HG03064 (cell line): ENCODE measurements around the gene BCAR1.
"Not testable (repeated sequence)": the region's sequence is repeated elsewhere in the genome, so short reads cannot be mapped to it uniquely, and the experiment has no call there.

Experiments
- ATAC-seq: cut with Tn5 transposase; IDR thresholded peaks from one replicate; pipeline ENCODE4 v1.9.1; 2021; ENCODE audit warnings: low read depth; ENCODE audit not compliant: unreplicated experiment

BCAR1 gene

GRCh38 chr16:75240633-75241032 lies 10.8 kb downstream of the BCAR1 start:
- ATAC-seq, result not testable (repeated sequence)

GRCh38 chr16:75239542-75240122 lies 11.8 kb downstream of the BCAR1 start:
- ATAC-seq, result no peak

- ATAC-seq, result no peak
Measured at GRCh38 chr16:75238853-75239541, 12.4 kb downstream of the BCAR1 start.

- no peak for ATAC-seq
Measured at GRCh38 chr16:75238132-75238852, 13.1 kb downstream of the BCAR1 start.

GRCh38 chr16:75237398-75238131 lies 13.9 kb downstream of the BCAR1 start:
- no peak for ATAC-seq

GRCh38 chr16:75236736-75237397 lies 14.6 kb downstream of the BCAR1 start:
- no peak for ATAC-seq

GRCh38 chr16:75236232-75236631 lies 15.2 kb downstream of the BCAR1 start:
- no peak for ATAC-seq

GRCh38 chr16:75235721-75236193 lies 15.7 kb downstream of the BCAR1 start:
- ATAC-seq, result no peak

- ATAC-seq, result no peak
Measured at GRCh38 chr16:75234856-75235696, 16.3 kb downstream of the BCAR1 start.

GRCh38 chr16:75233611-75233938 lies 17.8 kb downstream of the BCAR1 start:
- no peak for ATAC-seq

- no peak for ATAC-seq
Measured at GRCh38 chr16:75231570-75231969, 19.9 kb downstream of the BCAR1 start.

GRCh38 chr16:75230471-75231110 lies 20.8 kb downstream of the BCAR1 start:
- no peak for ATAC-seq

- no peak for ATAC-seq
Measured at GRCh38 chr16:75229172-75230031, 22.0 kb downstream of the BCAR1 start.

- no peak for ATAC-seq
Measured at GRCh38 chr16:75228143-75228976, 23.1 kb downstream of the BCAR1 start.

- ATAC-seq, result no peak
Measured at GRCh38 chr16:75227361-75228142, 23.9 kb downstream of the BCAR1 start.

GRCh38 chr16:75226550-75227360 lies 24.7 kb downstream of the BCAR1 start:
- no peak for ATAC-seq
